ENCODE results near the gene PRKAG3. TPM values are rescaled to one million over a fixed set of nuclear protein-coding genes. Genes with fewer than 3 reads are reported as not detected.
A peak's percentile ranks its signal among the peaks of the same experiment; 100 is the strongest.

The PRKAG3 gene
- total RNA-seq, 1 experiment from 2014 or later: not detected

GRCh38 chr2:218857371-218858137, 26.0 kb upstream of the PRKAG3 start:
- TF ChIP-seq EZH2 (IDR thresholded peaks at IDR 0.05; ENCODE audit: low read depth) (no peak), CTCF (conservative IDR thresholded peaks at IDR 0.05) (no peak)
- CTCF ChIA-PET: no interaction called here
- no peak overlapping the region for H2AFZ ChIP-seq

GRCh38 chr2:218856896-218857243, 25.3 kb upstream of the PRKAG3 start:
- no peaks in the 10 kb centered on the region for H4K20me1 ChIP-seq (ENCODE audit: insufficient read depth)
- no peak overlapping the region for H3K4me2 ChIP-seq
- no peak overlapping the region for H2AFZ ChIP-seq
- no peak for TF ChIP-seq CTCF (conservative IDR thresholded peaks at IDR 0.05)
- TF ChIP-seq EZH2 (IDR thresholded peaks at IDR 0.05; ENCODE audit: low read depth): no peak
- BruUV-seq (replicated peaks): no TSS peak
- H3K9me2 ChIP-seq (ENCODE audit: insufficient read depth): no peaks in the 10 kb centered on the region
- H3K27me3 ChIP-seq (ENCODE audit: insufficient read depth, low read depth): peaks cover 13% of the 10 kb centered on the region; the same call in 1 of the 2 replicates
- no peaks in the 10 kb centered on the region for H3K36me3 ChIP-seq (ENCODE audit: low read depth)
- no peaks in the 10 kb centered on the region for H3K9me3 ChIP-seq (ENCODE audit: insufficient read depth, low read depth)
- ChIA-PET CTCF (no interaction called here), POLR2A (ENCODE audit: unreplicated experiment) (no interaction called here)
- H3K27ac ChIP-seq: no peak overlapping the region
- 0 out of 2 replicates have a peak, but pooled peaks cover 3% of the 10 kb centered on the region for H3K79me2 ChIP-seq (ENCODE audit: low read depth)
- intact Hi-C loops (cut with micrococcal nuclease; ENCODE audit: unreplicated experiment): no loop called here
- no peak for DNase-seq
- peaks cover 29% of the 10 kb centered on the region; the same call in 1 of the 2 replicates for H3F3A ChIP-seq (ENCODE audit: insufficient read depth, low read depth)
- no peak overlapping the region for H3K4me3 ChIP-seq
- peaks cover 36% of the 10 kb centered on the region for H3K4me1 ChIP-seq (replicated peaks; ENCODE audit: insufficient read depth)

More at GRCh38 chr2:218857371-218858137, 26.0 kb upstream of the PRKAG3 start:
- Histone ChIP-seq H3K4me3 (no peak overlapping the region), H4K20me1 (ENCODE audit: insufficient read depth) (no peaks in the 10 kb centered on the region), H3K27me3 (ENCODE audit: insufficient read depth, low read depth) (peaks cover 13% of the 10 kb centered on the region; the same call in 1 of the 2 replicates), H3K27ac (no peak overlapping the region), H3K4me1 (replicated peaks; ENCODE audit: insufficient read depth) (peaks cover 34% of the 10 kb centered on the region), H3K79me2 (ENCODE audit: low read depth) (0 out of 2 replicates have a peak, but pooled peaks cover 3% of the 10 kb centered on the region), H3K9me2 (ENCODE audit: insufficient read depth) (no peaks in the 10 kb centered on the region), H3K36me3 (ENCODE audit: low read depth) (no peaks in the 10 kb centered on the region), H3F3A (ENCODE audit: insufficient read depth, low read depth) (peaks cover 29% of the 10 kb centered on the region; the same call in 1 of the 2 replicates), H3K9me3 (ENCODE audit: insufficient read depth, low read depth) (no peaks in the 10 kb centered on the region), H3K4me2 (peak overlapping the region; percentile 32; the same call in 1 of the 2 replicates)
- DNase-seq: no peak
- intact Hi-C loops (cut with micrococcal nuclease; ENCODE audit: unreplicated experiment): no loop called here
- POLR2A ChIA-PET (ENCODE audit: unreplicated experiment): no interaction called here
- BruUV-seq (replicated peaks): no TSS peak

- intact Hi-C loops (cut with micrococcal nuclease; ENCODE audit: unreplicated experiment): no loop called here
- Histone ChIP-seq H4K20me1 (ENCODE audit: insufficient read depth) (no peaks in the 10 kb centered on the region), H2AFZ (no peak overlapping the region), H3K4me2 (no peak overlapping the region), H3K79me2 (ENCODE audit: low read depth) (0 out of 2 replicates have a peak, but pooled peaks cover 3% of the 10 kb centered on the region), H3K9me3 (ENCODE audit: insufficient read depth, low read depth) (no peaks in the 10 kb centered on the region), H3K4me1 (replicated peaks; ENCODE audit: insufficient read depth) (peaks cover 36% of the 10 kb centered on the region), H3K4me3 (no peak overlapping the region), H3K27ac (no peak overlapping the region), H3K36me3 (ENCODE audit: low read depth) (no peaks in the 10 kb centered on the region), H3K9me2 (ENCODE audit: insufficient read depth) (no peaks in the 10 kb centered on the region), H3K27me3 (ENCODE audit: insufficient read depth, low read depth) (peaks cover 13% of the 10 kb centered on the region; the same call in 1 of the 2 replicates), H3F3A (ENCODE audit: insufficient read depth, low read depth) (peaks cover 29% of the 10 kb centered on the region; the same call in 1 of the 2 replicates)
- no peak for TF ChIP-seq EZH2 (IDR thresholded peaks at IDR 0.05; ENCODE audit: low read depth)
- no peak for TF ChIP-seq CTCF (conservative IDR thresholded peaks at IDR 0.05)
- ChIA-PET POLR2A (ENCODE audit: unreplicated experiment) (no interaction called here), CTCF (no interaction called here)
- no peak for DNase-seq
- BruUV-seq (replicated peaks): no TSS peak
Measured at GRCh38 chr2:218856167-218856895, 24.7 kb upstream of the PRKAG3 start.
